ENCODE data around the gene MRPS27.

Gene MRPS27

DNA sequence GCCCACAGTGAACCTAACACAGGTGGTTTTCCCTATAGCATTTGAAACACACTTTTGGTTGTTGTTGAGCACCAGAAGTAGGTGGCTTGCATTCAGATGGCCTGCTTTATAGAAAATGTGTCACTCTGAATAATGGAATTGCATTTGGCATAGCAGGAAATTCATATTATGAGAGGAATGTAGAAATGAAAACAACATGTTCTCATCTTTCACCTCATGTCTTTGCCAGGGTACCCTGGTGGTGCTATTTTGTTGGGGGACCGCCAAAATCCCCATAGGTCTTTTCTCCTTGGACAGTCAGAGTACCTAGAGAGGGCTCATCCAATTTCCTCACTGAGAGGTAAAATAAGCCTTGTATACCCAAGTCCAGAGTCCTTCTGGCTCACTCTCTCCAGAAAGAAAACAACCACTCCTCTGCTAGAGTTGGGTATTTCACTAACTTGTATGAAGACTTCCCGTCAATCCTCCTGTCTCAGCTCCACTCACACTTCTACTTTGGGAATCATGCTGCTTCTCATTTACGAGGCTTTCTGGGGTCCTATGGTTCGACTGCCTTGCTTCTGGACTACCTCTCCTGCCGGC is 67.4 kb downstream of the MRPS27 start:
- no peak for DNase-seq

DNA sequence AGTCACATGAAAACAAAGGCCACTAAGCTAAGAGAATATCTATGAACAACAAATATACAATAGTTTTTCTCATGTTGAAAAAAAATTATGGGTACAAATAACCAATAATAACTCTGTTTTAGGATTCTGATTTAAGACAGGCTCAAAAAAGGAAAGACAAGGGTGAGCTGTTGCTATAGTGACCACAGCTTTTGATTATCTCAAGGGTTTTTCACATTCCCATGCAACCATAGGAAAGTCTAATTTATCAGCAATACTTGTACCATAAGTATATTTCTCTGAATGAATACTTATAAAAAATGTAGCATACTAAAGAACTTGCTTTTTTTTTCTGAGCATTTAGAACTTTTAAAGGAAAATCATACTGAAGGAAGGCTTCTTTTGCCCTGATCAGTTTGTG is 68.0 kb downstream of the MRPS27 start:
- no peak for DNase-seq

- DNase-seq = no peak
These were observed 68.7 kb downstream of the MRPS27 start for GRCh38 chr5:72251386-72251785.

- DNase-seq = no peak
These were observed 71.5 kb downstream of the MRPS27 start for GRCh38 chr5:72248410-72248981.

DNA sequence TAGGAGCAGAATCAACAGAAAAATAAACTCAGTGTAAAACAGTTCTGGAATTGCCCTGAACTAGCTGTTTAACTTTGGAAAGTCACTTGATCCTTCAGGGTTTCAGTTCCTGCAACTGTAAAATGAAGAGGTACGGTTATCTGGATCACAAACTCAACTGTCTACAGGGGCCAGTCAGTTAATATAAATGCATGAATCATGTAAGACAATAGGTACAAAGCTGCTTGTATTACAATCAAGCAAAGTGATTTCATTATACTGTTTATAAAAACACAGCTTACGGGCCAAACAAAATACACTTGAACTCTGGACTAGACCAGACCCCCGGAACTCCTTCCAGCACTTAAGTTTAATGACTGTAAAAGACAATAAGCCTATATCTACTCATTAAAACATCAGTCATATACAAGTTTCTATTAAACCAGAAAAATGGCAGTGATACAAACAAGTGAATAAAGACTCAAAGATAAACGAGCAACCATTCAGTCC is 73.0 kb downstream of the MRPS27 start:
- no peak for DNase-seq

GRCh38 chr5:72245951-72246532 is 74.0 kb downstream of the MRPS27 start:
- DNase-seq = no peak

DNA sequence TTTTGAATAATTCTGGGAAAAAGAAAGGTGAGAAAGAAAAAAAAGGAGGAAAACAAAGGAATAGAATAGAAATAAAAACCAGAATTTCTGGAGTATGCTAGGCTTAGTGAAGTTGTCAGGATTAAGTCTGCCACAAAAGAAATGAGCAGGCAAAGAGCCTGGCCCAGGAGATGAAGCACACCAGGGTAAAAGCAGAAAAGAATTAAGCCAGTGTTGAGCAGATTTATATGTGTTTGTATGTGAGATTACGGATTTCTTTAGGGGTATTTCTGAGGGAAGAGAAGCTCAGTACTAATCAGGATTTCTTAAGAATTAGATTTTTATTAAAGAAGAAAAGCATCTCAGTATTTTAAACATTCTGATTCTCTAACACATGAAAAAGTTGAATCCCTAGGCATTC is 74.5 kb downstream of the MRPS27 start:
- no peak for DNase-seq

GRCh38 chr5:72244862-72245371 is 75.1 kb downstream of the MRPS27 start:
- DNase-seq = peak; percentile 23

GRCh38 chr5:72243706-72244105 is 76.3 kb downstream of the MRPS27 start:
- no peak for DNase-seq

DNA sequence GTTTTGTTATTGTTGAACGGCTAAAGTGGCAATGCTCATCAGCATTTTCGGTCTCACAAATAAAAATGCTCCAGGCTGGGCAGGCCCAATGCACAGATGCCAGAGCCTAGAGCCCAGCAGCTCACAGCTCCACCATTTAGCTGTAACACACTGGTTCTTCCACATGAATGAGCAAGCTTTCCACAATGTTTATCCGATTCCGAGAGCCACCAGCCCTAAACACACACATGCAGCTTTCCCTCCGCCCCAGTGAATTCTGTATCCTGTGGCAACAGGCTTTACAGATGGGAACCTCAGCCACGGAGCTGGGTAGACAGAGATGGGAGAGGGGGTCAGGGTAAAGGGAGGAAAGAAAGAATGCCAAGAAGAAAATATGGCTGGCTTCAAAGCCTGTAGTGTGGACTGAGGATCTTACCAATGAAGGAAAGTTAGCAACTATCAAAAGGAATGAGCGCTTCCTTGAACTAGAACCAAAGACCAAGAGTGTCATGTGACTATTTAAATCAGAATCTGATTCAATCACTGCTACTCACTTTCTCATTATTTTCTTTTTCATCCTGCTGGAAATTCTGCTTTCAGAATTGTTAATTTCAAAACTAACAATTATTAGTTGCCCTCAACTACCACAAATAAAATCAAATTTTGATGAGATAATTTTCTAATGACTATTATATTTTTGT is 77.1 kb downstream of the MRPS27 start:
- DNase-seq = peak; percentile 94

DNA sequence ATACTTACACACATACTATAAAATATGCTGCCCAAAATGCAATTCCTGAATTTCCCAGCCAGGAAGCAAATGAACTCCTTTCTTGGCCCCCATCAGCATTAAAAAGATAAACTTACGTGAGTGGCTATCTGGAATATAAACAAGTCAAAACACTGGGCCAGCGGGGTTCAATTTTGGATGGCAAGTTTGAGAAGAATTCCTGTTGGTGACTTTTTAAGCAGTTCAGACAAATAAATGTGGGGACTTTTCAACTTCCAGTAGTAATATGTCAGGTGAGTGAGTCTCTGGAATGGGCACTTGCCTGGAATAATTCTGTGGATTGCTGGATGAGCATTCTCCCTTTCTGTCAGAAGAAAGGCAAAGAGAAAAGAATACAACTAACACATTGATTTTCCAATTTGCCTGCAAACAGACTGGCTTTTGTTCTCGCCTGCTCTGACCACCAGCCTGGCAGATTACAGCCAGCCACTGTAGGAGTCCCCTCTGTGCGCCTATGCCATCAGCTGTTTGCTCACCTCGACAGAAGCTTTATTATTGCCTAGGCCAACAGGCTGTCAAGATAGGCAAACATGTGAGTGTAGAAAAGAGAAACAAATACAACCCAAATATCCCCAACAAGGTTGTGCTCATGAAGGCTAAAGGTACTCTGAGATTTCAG is 78.6 kb downstream of the MRPS27 start:
- no peak for DNase-seq

- no peak for DNase-seq
These were observed 81.2 kb downstream of the MRPS27 start for GRCh38 chr5:72238712-72239445.

DNA sequence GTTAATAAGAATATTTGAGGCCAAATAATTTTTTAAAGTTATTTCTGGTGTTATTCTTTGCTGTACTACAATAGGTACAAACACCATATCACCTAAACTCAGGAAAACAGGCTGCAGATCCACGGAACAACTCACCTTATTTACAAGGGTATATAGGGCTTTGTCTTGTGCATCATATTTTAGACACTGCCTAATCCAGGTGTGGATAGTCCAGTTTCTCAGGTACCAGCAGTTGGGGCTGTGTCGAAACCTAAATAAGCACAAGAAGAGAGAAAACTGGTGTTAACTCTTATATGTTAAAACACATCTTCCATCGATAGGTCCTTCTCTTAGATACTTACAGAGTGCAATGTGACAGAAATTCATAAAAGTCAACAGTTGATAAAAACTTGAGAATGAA is 82.2 kb downstream of the MRPS27 start:
- DNase-seq = no peak

GRCh38 chr5:72237415-72237814 is 82.6 kb downstream of the MRPS27 start:
- DNase-seq = no peak

DNA sequence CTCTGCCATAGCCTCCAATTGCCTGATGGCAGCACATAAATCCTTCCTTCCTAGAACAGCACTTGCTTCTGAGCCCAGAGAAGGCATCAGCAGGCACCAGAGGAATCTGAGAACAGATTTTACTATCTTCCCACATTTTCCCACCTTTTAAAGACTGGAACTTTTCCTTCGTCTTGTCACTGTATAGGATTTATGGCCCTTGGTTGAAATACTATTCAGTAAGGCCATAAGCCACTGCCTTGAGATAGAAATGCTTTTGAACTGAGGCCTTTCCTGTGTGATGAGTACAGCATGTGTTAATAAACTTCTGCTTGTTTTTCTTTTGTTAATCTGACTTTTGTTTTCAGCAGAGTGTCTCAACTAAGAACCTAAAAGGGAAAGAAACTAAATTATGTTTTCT is 84.3 kb downstream of the MRPS27 start:
- DNase-seq = no peak

GRCh38 chr5:72234868-72235267 is 85.2 kb downstream of the MRPS27 start:
- DNase-seq = no peak

GRCh38 chr5:72234265-72234700 is 85.8 kb downstream of the MRPS27 start:
- DNase-seq = no peak

DNA sequence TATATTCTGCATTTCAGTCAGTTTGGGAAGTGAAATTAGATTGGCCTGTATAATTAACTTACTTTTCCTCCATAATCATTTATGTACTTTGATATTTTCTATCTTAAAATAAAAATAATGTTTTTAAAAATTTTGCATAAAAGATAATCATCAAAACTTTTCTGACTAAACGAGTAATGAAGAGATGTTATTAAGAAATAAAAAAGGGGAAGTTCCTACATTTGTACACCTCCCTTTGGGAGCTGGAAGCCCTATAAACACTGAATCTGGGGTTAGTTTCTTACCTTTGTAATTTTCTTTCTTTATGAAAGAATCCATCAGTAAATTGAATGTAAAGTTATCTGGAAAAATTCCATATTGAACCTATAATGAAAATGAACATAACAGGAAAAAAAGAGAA is 86.2 kb downstream of the MRPS27 start:
- DNase-seq = no peak

GRCh38 chr5:72232838-72233237 is 87.2 kb downstream of the MRPS27 start:
- DNase-seq = no peak

DNA sequence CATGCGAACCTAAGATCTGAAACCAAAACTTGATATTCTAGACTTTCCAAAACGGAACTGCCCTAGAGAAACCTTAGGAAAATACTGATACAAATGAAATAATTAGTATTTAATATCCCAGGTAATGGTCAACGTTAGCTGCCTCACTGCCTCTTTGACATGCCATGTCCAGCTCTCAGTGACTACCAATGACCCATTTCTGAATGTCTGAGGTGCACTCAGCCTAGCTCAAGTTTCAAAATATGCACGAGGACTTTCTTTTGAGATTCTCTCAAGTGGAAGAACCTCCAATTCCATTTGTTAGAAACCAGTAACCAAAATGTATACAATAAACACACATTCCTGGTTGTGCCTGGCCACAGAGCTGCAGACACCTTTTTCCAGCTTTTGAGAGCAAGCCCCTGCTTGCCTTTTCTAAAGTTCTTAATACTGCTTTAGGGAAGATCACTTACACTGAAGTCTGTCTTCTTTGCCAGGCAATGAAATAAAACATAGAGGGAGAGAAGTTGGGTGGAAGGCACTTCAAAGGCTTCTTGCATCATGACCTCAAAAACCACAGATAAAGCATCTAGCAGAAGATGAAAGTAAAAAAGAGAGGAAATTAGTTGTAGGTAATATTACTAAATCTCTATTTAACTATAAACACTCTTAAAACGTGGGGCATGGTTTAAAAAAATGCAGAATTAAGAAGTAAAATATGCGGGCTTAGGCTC is 87.9 kb downstream of the MRPS27 start:
- no peak for DNase-seq

DNA sequence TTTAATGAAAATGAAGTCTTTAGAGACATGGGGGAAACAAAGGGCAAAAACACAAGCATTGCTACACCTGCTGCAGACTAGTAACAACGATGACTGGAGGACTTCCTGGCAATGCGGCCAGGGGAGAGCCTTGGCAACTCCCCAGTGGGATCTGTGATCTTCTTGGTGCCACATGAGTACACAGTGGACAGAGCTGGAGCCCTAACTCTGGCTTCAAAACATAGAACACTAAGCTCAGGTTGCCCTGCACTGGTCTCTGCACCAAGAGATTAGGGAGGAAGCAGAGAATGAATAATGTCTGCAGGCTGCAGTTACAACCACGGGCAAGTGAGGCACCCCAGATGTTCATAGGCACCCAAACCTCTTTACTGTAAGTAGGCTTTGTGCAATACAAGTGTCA is 91.1 kb downstream of the MRPS27 start:
- no peak for DNase-seq

GRCh38 chr5:72226950-72227349 is 93.1 kb downstream of the MRPS27 start:
- DNase-seq = no peak

Measured in NCI-H1694 (cell line).